Glutamatergic neuron (in vitro differentiated cells): ENCODE data around the gene RSPRY1. TPM values are rescaled to one million over a fixed set of nuclear protein-coding genes. Genes with fewer than 3 reads are reported as not detected.

Experiments used
- DNase-seq: peaks from one replicate; pipeline ENCODE4 v3.0.0; 2022
- H3K27ac Mint-ChIP-seq: one replicate; pipeline ENCODE4 v1.8.0; 2020; ENCODE audit warnings: mild to moderate bottlenecking, mixed read lengths, inconsistent platforms; ENCODE audit not compliant: unreplicated experiment
- H3K27me3 Mint-ChIP-seq: one replicate; pipeline ENCODE4 v1.8.0; 2020; ENCODE audit warnings: mild to moderate bottlenecking, moderate library complexity, mixed read lengths, inconsistent platforms; ENCODE audit not compliant: unreplicated experiment
- H3K36me3 Mint-ChIP-seq: one replicate; pipeline ENCODE4 v1.8.0; 2020; ENCODE audit warnings: mild to moderate bottlenecking, mixed read lengths, inconsistent platforms; ENCODE audit not compliant: unreplicated experiment
- H3K4me1 Mint-ChIP-seq: one replicate; pipeline ENCODE4 v1.8.0; 2020; ENCODE audit warnings: mild to moderate bottlenecking, low read depth, mixed read lengths, inconsistent platforms; ENCODE audit not compliant: unreplicated experiment
- H3K4me3 Mint-ChIP-seq: one replicate; pipeline ENCODE4 v1.8.0; 2020; ENCODE audit warnings: mild to moderate bottlenecking, mixed read lengths, inconsistent platforms; ENCODE audit not compliant: unreplicated experiment
- H3K9me3 Mint-ChIP-seq: one replicate; pipeline ENCODE4 v1.8.0; 2020; ENCODE audit warnings: mild to moderate bottlenecking, moderate library complexity, mixed read lengths, inconsistent platforms; ENCODE audit not compliant: unreplicated experiment
- total RNA-seq: library from RNA; stranded (reverse); fragmentation: NEBNext Ultra II Directional; extraction: Animal tissue kit (Norgen Biotek cat#: 25700); gene quantifications from one replicate; pipeline ENCODE4 v1.2.1, GENCODE V29; 2021; ENCODE audit not compliant: unreplicated experiment
- TF ChIP-seq, protein P1 (sequence below): fragments of 200-600 bp; sonication (generic); IDR thresholded peaks from one replicate; pipeline ENCODE4 v1.5.0; 2021; ENCODE audit not compliant: partially characterized antibody, unreplicated experiment

RSPRY1 gene
- total RNA-seq, 1 donor from 2014 or later = 70.0 TPM

DNA sequence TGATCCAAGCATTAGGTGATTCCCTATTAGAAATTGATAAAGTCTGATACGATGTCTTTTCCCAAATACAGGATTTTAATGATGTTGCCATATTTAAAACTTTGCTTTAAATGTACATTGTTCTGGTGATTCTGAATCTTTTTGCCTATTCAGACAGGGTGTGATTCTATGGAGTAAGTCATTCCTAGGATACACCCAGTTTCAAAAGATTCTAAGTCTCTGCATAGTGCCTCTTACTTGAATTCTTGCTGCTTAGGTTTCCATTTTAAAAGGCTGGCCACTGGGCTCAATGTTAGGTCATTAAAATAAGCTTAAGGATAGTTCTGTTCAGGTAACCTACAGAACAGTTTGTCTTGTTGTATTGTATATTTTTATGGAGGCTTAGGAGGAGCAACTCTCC is 36.9 kb downstream of the RSPRY1 start:
- H3K4me3 Mint-ChIP-seq = no peak overlapping the region
- no peak overlapping the region for H3K27ac Mint-ChIP-seq
- peaks cover 8% of the 10 kb centered on the region for H3K36me3 Mint-ChIP-seq
- no peaks in the 10 kb centered on the region for H3K27me3 Mint-ChIP-seq
- no peak for DNase-seq
- no peaks in the 10 kb centered on the region for H3K9me3 Mint-ChIP-seq
- no peaks in the 10 kb centered on the region for H3K4me1 Mint-ChIP-seq
- TF ChIP-seq, protein P1, sequence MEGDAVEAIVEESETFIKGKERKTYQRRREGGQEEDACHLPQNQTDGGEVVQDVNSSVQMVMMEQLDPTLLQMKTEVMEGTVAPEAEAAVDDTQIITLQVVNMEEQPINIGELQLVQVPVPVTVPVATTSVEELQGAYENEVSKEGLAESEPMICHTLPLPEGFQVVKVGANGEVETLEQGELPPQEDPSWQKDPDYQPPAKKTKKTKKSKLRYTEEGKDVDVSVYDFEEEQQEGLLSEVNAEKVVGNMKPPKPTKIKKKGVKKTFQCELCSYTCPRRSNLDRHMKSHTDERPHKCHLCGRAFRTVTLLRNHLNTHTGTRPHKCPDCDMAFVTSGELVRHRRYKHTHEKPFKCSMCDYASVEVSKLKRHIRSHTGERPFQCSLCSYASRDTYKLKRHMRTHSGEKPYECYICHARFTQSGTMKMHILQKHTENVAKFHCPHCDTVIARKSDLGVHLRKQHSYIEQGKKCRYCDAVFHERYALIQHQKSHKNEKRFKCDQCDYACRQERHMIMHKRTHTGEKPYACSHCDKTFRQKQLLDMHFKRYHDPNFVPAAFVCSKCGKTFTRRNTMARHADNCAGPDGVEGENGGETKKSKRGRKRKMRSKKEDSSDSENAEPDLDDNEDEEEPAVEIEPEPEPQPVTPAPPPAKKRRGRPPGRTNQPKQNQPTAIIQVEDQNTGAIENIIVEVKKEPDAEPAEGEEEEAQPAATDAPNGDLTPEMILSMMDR = no peak

DNA sequence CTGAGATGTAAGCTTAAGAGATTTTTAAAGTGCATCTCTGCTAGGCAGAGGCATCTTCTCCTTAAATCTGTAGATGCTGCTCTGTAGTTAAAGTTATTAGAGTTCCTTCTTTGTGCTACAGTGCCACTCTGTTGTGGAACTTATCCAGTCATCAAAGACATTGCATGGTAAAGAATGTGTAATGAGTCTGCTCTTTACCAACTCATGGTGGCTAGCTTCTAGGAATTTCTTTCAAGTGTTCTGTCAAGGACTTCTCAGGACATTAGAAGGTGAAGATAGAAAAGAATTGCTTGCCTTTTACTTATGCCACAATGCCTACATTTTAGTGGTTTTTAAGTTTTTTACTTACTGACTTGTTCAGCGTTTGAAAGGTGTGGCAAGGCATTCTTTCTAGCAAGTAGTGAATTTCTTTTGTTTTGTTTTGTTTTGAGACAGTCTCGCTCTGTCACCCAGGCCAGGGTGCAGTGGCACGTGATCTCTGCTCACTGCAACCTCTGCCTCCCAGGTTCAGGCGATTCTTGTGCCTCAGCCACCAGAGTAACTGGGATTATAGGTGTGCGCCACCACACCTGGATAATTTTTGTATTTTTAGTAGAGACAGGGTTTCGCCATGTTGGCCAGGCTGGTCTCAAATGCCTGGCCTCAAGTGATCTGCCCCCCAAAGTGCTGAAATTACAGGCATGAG is 38.7 kb downstream of the RSPRY1 start:
- Mint-ChIP-seq H3K4me1 (no peaks in the 10 kb centered on the region), H3K36me3 (peaks cover 4% of the 10 kb centered on the region), H3K27ac (no peak overlapping the region)

DNA sequence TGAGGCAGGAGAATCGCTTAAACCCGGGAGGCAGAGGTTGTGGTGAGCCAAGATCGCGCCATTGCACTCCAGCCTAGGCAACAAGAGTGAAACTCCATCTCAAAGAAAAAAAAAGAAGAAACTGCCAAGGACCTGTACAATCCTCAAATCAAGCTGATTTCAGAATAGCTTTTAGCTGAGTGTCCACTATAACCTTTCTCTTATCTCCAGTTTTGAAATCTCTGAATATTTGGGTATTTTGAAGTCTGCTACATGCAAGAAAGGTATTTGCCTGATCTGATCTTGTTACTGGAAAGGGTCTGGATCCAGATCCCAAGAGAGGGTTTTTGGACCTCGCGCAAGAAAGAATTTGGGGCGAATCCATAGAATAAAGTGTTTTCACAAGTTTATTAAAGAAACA is 39.8 kb downstream of the RSPRY1 start:
- H3K27me3 Mint-ChIP-seq = no peaks in the 10 kb centered on the region
- H3K36me3 Mint-ChIP-seq = peaks cover 4% of the 10 kb centered on the region
- DNase-seq = no peak
- TF ChIP-seq, protein P1 = no peak
- no peaks in the 10 kb centered on the region for H3K9me3 Mint-ChIP-seq
- H3K4me3 Mint-ChIP-seq = no peak overlapping the region
- no peaks in the 10 kb centered on the region for H3K4me1 Mint-ChIP-seq
- H3K27ac Mint-ChIP-seq = no peak overlapping the region

More for the DNA sequence above, 38.7 kb downstream of the RSPRY1 start:
- no peak overlapping the region for H3K4me3 Mint-ChIP-seq
- no peaks in the 10 kb centered on the region for H3K9me3 Mint-ChIP-seq
- DNase-seq = no peak
- no peaks in the 10 kb centered on the region for H3K27me3 Mint-ChIP-seq
- TF ChIP-seq, protein P1 = no peak

DNA sequence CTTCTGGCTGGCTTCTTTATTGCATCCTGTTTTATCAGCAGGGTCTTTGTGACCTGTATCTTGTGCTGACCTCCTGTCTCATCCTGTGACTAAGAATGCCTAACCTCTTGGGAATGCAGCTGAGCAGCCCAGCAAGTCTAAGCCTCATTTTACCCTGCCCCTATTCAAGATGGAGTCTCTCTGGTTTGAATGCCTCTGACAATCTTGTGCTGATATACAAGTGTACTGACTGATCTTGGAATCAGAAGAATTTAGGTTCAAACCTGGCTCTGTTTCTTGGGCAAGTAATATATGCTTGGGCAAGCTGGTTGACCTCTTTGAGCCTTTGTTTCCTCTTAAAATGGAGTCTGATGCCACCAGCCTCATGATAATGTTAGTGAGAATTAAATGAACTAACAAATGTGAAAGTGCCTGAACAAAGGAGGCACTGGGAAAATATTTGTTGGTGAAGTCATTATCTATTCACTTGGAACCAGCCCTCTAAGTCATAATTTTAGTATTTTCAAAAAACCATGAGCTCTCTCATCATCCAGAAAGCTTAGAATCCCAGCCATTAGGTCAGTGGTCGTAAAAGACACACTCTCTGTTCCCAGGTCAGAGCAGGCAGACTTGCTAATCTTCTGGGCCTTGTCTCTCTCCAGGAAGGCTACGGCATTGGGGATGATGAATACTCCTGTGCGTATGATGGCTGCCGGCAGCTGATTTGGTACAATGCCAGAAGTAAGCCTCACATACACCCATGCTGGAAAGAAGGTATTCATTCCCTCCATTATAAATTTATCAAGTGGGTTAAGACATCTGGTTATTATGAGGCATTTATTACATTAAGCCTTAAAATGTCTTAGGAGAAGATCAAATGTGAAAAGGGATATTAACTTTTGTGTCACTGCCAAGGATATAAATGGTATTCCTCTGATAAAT is 40.8 kb downstream of the RSPRY1 start:
- no peaks in the 10 kb centered on the region for H3K27me3 Mint-ChIP-seq
- no peak for DNase-seq
- H3K4me3 Mint-ChIP-seq = no peak overlapping the region
- H3K9me3 Mint-ChIP-seq = no peaks in the 10 kb centered on the region
- H3K4me1 Mint-ChIP-seq = peaks cover 1% of the 10 kb centered on the region
- TF ChIP-seq, protein P1 = no peak
- H3K27ac Mint-ChIP-seq = no peak overlapping the region
- H3K36me3 Mint-ChIP-seq = peaks cover 4% of the 10 kb centered on the region

DNA sequence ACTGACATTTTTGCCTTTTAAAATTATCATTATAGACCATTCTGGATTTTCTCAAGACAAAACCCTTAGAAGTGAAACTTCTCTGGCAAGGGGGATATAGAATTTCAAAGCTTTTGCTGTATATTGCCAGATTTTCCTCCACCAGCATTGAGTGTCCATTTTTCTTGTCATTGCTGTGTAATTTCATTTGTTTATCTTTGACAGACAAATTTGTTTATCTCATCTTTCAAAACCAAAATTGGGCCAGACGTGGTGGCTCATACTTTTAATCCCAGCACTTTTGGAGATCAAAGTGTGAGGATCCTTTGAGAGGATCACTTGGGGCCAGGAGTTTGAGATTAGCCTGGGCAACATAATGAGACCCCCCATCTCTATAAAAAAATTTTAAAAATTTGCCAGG is 43.0 kb downstream of the RSPRY1 start:
- H3K9me3 Mint-ChIP-seq = no peaks in the 10 kb centered on the region
- DNase-seq = no peak
- no peak overlapping the region for H3K27ac Mint-ChIP-seq
- H3K4me1 Mint-ChIP-seq = peaks cover 7% of the 10 kb centered on the region
- H3K27me3 Mint-ChIP-seq = peaks cover 3% of the 10 kb centered on the region
- peaks cover 4% of the 10 kb centered on the region for H3K36me3 Mint-ChIP-seq
- TF ChIP-seq, protein P1 = no peak
- H3K4me3 Mint-ChIP-seq = no peak overlapping the region
